Adrenal gland (tissue), 5 donors: ENCODE data around the gene PKLR.

Experiments
- POLR2A ChIP-seq, 2 donors: fragments of 450-650 bp; IDR thresholded peaks; one replicate each; pipeline ENCODE4 v1.6.1; 2017; ENCODE audit warnings: antibody characterized with exemption in 2 of 2, mild to moderate bottlenecking in 2 of 2, moderate library complexity in 1 of 2
- TF ChIP-seq, protein P1 (sequence below), 6 experiments: fragments of 450-650 bp in 4 of 6; fragments of 200-600 bp in 2 of 6; sonication (generic) in 1 of 6; IDR thresholded peaks; 1 replicate in 5 of 6; 2 replicates in 1 of 6; pipeline versions ENCODE4 v1.5.1 to v1.8.0; 2016 to 2021; ENCODE audit warnings: antibody characterized with exemption in 6 of 6, mild to moderate bottlenecking in 2 of 6, moderate library complexity in 1 of 6
- donor health status: DM: no; HTN: no; CAD: no.

DNA sequence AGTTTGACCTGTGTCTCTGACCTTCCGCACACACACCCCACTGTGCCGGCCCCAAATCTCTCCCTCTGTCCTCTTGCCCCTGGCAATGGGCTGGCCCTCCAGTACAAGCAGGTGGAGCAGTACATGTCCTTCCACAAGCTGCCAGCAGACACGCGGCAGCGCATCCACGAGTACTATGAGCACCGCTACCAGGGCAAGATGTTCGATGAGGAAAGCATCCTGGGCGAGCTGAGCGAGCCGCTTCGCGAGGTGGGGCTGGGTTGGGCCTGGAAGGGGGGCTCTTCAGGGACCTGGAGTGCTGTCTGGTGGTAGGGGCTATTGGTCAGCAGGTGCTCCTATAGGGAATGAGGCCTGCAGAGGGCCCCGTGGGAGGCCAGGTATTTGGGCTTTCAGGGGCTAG, 16.2 kb downstream of the PKLR start:
- TF ChIP-seq POLR2A (IDR thresholded peaks at IDR 0.05) = no peak
- TF ChIP-seq, protein P1, sequence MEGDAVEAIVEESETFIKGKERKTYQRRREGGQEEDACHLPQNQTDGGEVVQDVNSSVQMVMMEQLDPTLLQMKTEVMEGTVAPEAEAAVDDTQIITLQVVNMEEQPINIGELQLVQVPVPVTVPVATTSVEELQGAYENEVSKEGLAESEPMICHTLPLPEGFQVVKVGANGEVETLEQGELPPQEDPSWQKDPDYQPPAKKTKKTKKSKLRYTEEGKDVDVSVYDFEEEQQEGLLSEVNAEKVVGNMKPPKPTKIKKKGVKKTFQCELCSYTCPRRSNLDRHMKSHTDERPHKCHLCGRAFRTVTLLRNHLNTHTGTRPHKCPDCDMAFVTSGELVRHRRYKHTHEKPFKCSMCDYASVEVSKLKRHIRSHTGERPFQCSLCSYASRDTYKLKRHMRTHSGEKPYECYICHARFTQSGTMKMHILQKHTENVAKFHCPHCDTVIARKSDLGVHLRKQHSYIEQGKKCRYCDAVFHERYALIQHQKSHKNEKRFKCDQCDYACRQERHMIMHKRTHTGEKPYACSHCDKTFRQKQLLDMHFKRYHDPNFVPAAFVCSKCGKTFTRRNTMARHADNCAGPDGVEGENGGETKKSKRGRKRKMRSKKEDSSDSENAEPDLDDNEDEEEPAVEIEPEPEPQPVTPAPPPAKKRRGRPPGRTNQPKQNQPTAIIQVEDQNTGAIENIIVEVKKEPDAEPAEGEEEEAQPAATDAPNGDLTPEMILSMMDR (IDR thresholded peaks at IDR 0.05) = no peak
